ENCODE measurements around the gene ZNF683.

- no peak for TF ChIP-seq CTCF (conservative IDR thresholded peaks at IDR 0.05; ENCODE audit: low read length)
- TF ChIP-seq EZH2phosphoT487 (IDR thresholded peaks at IDR 0.05; ENCODE audit: borderline replicate concordance): no peak
These were observed 32.1 kb upstream of the ZNF683 start for GRCh38 chr1:26404641-26405040.
